RCC 7860 (cell line): Measurements from ENCODE around the gene POLE.

ENCODE experiments used
- DNase-seq: peaks from one replicate; pipeline ENCODE4 v3.0.0-alpha.2; 2015; ENCODE audit warnings: low spot score
- FAIRE-seq: peaks from 2 replicates; lab custom pipeline; 2012; peaks lifted over from hg19 to GRCh38; lab: Jason Lieb, UNC

Gene POLE, protein sequence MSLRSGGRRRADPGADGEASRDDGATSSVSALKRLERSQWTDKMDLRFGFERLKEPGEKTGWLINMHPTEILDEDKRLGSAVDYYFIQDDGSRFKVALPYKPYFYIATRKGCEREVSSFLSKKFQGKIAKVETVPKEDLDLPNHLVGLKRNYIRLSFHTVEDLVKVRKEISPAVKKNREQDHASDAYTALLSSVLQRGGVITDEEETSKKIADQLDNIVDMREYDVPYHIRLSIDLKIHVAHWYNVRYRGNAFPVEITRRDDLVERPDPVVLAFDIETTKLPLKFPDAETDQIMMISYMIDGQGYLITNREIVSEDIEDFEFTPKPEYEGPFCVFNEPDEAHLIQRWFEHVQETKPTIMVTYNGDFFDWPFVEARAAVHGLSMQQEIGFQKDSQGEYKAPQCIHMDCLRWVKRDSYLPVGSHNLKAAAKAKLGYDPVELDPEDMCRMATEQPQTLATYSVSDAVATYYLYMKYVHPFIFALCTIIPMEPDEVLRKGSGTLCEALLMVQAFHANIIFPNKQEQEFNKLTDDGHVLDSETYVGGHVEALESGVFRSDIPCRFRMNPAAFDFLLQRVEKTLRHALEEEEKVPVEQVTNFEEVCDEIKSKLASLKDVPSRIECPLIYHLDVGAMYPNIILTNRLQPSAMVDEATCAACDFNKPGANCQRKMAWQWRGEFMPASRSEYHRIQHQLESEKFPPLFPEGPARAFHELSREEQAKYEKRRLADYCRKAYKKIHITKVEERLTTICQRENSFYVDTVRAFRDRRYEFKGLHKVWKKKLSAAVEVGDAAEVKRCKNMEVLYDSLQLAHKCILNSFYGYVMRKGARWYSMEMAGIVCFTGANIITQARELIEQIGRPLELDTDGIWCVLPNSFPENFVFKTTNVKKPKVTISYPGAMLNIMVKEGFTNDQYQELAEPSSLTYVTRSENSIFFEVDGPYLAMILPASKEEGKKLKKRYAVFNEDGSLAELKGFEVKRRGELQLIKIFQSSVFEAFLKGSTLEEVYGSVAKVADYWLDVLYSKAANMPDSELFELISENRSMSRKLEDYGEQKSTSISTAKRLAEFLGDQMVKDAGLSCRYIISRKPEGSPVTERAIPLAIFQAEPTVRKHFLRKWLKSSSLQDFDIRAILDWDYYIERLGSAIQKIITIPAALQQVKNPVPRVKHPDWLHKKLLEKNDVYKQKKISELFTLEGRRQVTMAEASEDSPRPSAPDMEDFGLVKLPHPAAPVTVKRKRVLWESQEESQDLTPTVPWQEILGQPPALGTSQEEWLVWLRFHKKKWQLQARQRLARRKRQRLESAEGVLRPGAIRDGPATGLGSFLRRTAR (N-terminal part only)

GRCh38 chr12:132687211-132688164 is at the start of gene POLE, which contains the start of gene PXMP2:
POLE (minus strand) TSS chr12:132687342; CDS start chr12:132687315, 27 bp downstream.
PXMP2 (plus strand) TSS chr12:132687587; CDS start chr12:132687671, 84 bp downstream.
- FAIRE-seq (no peak), DNase-seq (peak; percentile 77)

GRCh38 chr12:132736913-132737312 is 49.8 kb upstream of the POLE start:
- FAIRE-seq (no peak), DNase-seq (no peak)

DNA sequence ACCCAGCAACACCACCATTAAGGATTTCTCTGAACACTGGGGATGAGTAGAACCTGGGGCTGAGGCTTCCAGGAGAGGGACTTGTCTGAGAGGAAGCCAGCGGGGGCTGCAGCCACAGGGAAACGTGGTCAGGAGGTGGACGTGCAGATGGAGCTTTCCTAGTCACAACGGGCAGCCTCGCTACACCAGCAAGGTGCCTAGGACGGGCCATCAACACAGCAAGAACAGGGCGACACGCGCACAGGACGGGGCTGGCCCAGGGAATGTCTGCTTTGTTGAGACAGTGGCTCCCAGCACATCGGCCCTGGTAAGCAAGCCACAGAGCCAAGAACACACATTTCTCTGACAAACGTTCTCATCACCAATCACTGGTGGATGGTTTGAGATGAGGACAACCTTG is 49.2 kb upstream of the POLE start:
- no peak for DNase-seq
- no peak for FAIRE-seq

DNA sequence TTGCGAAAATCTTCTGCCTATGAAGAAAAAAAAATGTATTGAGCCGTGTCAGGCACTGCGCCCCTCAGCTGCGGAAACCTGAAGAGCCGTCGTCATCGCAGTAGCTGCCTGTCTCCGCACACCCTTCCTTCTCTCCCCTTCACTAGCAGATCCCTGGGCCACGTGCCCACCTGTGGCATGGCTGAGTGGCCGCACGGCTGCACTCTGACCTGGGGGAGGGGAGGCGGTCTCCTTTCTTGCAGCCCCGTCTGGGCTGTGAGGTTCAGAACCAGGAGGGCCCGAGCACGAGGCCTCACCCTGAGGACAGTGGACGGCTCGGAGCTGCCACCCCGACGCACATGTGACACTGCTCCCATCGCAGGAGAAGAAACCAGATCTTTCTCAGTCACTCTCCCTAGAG is 48.4 kb upstream of the POLE start:
- no peak for FAIRE-seq
- DNase-seq: no peak

- DNase-seq (no peak), FAIRE-seq (no peak)
These were observed 47.1 kb upstream of the POLE start for GRCh38 chr12:132734206-132734605.

DNA sequence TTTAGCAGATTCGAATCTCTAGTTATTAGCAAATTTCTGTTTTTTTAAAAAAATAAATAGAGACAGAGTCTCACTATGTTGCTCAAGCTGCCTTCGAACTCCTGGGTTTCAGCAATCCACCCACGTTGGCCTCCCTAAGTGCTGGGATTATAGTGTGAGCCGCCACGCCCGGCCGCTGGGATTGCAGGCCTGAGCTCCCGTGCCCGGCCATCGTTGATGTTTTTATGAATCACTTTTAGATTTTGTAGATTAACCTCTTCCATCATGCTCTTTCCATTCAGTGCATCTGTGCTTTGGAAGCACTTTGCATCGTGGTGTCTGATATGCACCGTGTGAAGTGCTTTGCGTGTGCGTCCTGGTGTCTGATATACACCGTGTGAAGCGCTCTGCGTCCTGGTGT is 44.4 kb upstream of the POLE start:
- no peak for DNase-seq
- FAIRE-seq: no peak

- FAIRE-seq: no peak
- no peak for DNase-seq
These were observed 43.2 kb upstream of the POLE start for GRCh38 chr12:132730353-132730752.

DNA sequence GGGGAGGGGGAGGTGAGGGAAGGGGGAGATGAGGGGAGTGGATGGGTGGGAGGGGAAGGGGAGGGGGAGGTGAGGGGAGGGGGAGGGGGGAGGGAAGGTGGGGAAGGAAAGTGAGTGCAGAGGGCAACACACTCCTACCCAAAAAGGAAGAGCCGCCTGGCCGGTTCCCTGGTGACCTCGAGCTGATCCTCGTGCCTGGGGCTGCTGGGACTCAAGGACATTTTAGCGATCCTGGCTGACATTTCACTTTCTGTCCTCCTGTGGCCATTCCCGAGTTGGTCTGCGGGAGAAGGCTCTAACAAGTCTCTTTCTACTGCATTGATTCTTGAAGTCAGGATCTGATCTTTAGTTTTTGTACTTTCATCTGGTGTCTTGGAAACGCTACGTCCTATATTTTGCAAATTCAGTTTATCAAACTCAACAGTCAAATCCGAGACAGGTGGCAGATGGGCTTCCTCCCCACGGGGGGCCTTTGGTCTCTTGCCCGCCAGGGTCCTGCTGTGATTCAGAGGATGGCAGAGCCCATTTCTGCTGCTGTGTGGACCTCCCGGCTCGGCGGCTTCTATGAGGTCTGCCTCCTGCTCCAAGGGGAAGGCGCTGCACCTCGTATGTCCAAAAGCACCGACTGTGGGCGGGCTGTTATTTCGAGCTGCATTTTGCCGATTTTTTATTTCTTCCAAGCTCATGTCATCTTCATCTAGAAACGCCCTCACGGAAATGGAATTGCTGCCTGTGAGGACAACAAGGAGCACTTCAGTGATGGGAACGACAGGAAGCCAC is 42.6 kb upstream of the POLE start:
- DNase-seq: no peak
- no peak for FAIRE-seq

GRCh38 chr12:132728502-132728901 is 41.4 kb upstream of the POLE start:
- FAIRE-seq: no peak
- no peak for DNase-seq

DNA sequence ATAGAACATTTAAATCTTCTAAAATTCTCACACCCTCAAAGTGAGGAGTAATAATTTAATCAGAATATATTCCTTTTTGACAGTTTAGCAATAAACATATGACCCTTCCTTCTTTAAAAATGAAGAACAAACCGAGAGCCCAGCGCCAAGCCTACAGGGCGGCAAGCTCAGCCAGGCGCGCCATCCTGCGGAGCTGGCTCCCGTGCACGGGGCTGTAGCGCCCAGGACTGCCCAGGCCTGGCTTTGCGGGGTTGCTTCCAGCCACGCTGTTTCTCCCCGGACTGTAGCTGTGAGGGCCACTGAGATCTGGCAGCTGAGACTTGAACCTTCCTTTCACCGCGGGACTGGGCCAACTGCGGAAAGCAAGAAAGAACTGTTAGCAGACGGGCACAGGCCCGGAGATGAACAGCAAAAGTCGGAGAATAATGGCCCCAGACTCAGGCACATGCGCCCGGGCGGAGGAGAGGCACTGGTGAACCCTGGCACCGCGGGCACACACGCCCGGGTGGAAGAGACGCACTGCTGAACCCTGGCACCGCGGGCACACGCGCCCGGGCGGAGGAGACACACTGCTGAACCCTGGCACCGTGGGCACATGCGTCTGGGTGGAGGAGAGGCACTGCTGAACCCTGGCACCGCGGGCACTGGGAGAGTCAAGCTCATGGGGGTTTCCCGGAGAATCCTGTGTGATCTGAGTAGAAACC is 40.1 kb upstream of the POLE start:
- FAIRE-seq (no peak), DNase-seq (no peak)

DNA sequence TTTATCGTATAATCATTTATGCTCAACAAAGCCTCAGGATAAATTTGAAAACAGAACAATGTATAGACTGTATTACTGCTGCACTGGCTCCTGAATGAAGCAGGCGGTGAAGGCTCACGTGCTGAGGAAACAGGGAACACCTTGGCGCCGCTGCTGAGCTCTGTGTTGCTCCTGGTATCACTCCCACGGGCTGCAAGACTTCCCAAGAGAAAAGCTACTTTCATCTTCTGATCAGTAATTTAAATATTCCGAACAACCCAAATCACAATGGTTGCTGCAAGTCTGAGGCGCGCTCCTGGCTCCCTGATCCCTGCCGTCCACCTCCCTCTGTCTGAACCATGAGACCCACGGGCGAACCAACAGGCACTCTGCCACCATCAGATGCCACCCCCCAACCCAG is 39.2 kb upstream of the POLE start:
- DNase-seq (no peak), FAIRE-seq (no peak)

GRCh38 chr12:132724506-132725241 is 37.5 kb upstream of the POLE start:
- FAIRE-seq (no peak), DNase-seq (no peak)

- no peak for DNase-seq
- no peak for FAIRE-seq
These were observed 36.6 kb upstream of the POLE start for GRCh38 chr12:132723764-132724140.

- DNase-seq: no peak
- FAIRE-seq: no peak
These were observed 36.0 kb upstream of the POLE start for GRCh38 chr12:132723015-132723763.

DNA sequence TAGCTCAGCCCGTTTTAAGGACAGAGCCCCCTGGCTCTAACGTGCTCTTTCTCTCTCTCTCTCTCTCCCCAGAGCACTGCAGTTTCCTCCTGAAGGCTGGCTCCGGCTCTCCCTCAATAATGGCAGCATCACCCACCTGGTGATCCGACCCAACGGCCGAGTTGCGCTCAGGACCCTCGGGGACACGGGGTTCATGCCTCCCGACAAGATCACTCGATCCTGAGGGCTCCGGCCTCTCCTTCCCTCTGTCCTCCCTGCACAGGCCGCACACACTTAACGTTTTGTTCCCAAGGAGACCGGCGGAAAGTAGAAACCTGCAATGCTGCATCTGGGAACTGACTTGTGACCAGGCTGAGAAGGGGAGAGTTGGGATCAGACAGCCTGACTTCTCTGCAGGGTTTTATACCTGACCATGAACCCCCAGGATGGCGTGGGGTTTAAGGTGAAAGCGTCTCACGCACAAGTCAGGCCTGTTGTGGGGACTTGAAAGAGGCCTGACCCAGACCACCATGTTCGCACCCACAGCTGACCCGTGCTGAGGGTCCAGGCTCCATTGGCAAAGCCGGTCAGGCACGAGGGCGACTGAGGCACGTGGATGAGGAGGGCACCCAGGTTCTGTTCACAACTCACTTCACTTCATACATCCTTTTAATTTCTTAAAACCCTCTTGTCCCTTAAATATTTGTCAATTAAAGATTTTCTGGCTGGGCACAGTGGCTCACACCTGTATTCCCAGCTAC is 33.6 kb upstream of the POLE start:
- FAIRE-seq: no peak
- no peak for DNase-seq

DNA sequence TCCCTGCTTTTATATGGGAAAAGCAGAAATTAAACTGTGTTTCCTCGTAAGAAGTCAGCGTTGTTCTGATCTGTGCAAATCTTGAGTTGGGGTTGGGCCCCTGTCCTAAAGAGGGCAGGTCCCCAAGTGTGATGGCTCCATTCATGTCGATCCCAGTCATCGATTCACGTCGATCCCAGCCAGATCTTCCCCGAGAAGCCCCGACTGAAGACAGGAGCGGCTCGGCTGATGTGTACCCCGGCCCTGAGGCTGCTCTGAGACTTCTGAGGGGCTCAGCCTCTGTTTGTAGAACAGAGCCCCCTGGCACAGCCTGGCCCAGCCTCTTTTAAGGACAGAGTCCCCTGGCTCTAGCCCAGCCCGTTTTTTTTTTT is 32.8 kb upstream of the POLE start:
- FAIRE-seq (no peak), DNase-seq (no peak)
